ENCODE results near the gene GRAMD1B. TPM values are rescaled to one million over a fixed set of nuclear protein-coding genes. Genes with fewer than 3 reads are reported as not detected.
A peak's percentile ranks its signal among the peaks of the same experiment; 100 is the strongest.

The GRAMD1B gene
- total RNA-seq, 2 donors from 2014 or later = 0.66 to 3.4 TPM

- Histone ChIP-seq H3K27ac (no peak overlapping the region), H3K9me3 (no peaks in the 10 kb centered on the region), H3K4me1 (no peaks in the 10 kb centered on the region), H3K27me3 (no peaks in the 10 kb centered on the region), H3K4me3 (no peak overlapping the region), H3K36me3 (replicated peaks in 1 of 2; ENCODE audit: insufficient read depth in 1 of 2, low read depth in 2 of 2) (no peaks in the 10 kb centered on the region)
- WGBS, 2 donors = 80 to 81% methylated on average over 11 of the region's 11 CpGs
- peak; percentile 62 for ATAC-seq
- DNase-seq = peak in 3 of 4 donors; percentile 30 to 41 (median 35)
- intact Hi-C loops (cut with DNase I) = no loop called here
- TF ChIP-seq CTCF (IDR thresholded peaks at IDR 0.05) (no peak), POLR2A (IDR thresholded peaks at IDR 0.05) (no peak)
Observed at GRCh38 chr11:123616505-123617198, 186.6 kb downstream of the GRAMD1B start.

DNA sequence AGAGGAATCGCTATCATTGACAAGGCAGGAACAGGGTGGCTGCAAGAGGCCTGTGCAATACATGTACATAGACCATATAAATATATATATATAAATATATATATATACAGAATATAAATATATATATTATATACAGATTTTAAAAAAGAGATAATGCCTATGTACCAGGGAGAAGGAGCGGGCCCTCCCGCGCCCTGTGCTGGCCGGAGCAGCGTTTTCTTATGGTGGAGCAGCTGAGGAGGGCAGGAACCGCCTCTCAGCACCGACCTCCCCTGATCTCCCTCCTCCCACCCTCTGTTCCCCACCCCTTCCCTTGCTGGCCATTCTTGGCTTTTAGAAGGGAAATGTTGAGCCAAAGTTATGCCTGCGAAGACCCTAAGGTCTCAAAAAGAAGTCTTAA is 192.5 kb downstream of the GRAMD1B start:
- no peak overlapping the region for H3K27ac ChIP-seq
- intact Hi-C loops (cut with DNase I) = no loop called here
- H3K4me3 ChIP-seq = no peak overlapping the region
- no peaks in the 10 kb centered on the region for H3K4me1 ChIP-seq
- no peaks in the 10 kb centered on the region for H3K36me3 ChIP-seq (replicated peaks in 1 of 2; ENCODE audit: insufficient read depth in 1 of 2, low read depth in 2 of 2)
- H3K27me3 ChIP-seq = no peaks in the 10 kb centered on the region
- H3K9me3 ChIP-seq = no peaks in the 10 kb centered on the region
- DNase-seq (no peak), ATAC-seq (no peak)
- WGBS, 2 donors = 91 to 94% methylated on average over 9 of the region's 9 CpGs
- TF ChIP-seq CTCF (IDR thresholded peaks at IDR 0.05) = no peak
- no peak for TF ChIP-seq POLR2A (IDR thresholded peaks at IDR 0.05)

DNA sequence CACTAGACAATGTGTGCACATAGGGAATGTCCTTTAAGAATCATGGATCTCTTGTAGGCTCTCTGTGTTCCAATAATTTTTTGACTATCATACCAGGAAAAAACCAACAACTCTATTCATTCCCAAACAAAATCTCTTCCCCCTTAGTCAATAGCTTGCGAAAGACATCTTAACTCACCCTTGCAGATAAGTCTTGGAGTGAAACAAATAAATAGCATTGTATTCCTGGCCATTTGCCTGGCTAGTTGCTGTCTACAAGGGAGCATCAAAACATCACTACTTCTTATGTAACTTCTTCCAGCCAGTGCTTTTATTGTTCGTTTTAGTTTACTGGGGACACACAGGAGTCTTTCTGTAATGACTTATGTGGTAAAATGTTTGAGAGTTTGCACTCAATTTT is 194.9 kb downstream of the GRAMD1B start:
- H3K9me3 ChIP-seq = no peaks in the 10 kb centered on the region
- intact Hi-C loops (cut with DNase I) = no loop called here
- ATAC-seq (no peak), DNase-seq (no peak)
- H3K36me3 ChIP-seq (replicated peaks in 1 of 2; ENCODE audit: insufficient read depth in 1 of 2, low read depth in 2 of 2) = no peaks in the 10 kb centered on the region
- no peaks in the 10 kb centered on the region for H3K4me1 ChIP-seq
- 64 to 69% methylated on average over 2 of the region's 2 CpGs for WGBS, 2 donors
- no peak overlapping the region for H3K4me3 ChIP-seq
- no peak overlapping the region for H3K27ac ChIP-seq
- no peaks in the 10 kb centered on the region for H3K27me3 ChIP-seq
- TF ChIP-seq POLR2A (IDR thresholded peaks at IDR 0.05) (no peak), CTCF (IDR thresholded peaks at IDR 0.05) (no peak)

GRCh38 chr11:123628936-123629683 is 199.0 kb downstream of the GRAMD1B start:
- whole genome bisulfite sequencing, 2 donors = 46 to 65% methylated on average over 8 to 10 of the region's 10 CpGs
- no peaks in the 10 kb centered on the region for H3K36me3 ChIP-seq (replicated peaks in 1 of 2; ENCODE audit: insufficient read depth in 1 of 2, low read depth in 2 of 2)
- ATAC-seq = peak; percentile 48
- H3K9me3 ChIP-seq = no peaks in the 10 kb centered on the region
- no peaks in the 10 kb centered on the region for H3K27me3 ChIP-seq
- no peaks in the 10 kb centered on the region for H3K4me1 ChIP-seq
- H3K27ac ChIP-seq = no peak overlapping the region
- intact Hi-C loops (cut with DNase I) = no loop called here
- H3K4me3 ChIP-seq = no peak overlapping the region
- DNase-seq = peak; percentile 33 to 51 (median 37)
- TF ChIP-seq POLR2A (IDR thresholded peaks at IDR 0.05) (no peak), CTCF (IDR thresholded peaks at IDR 0.05) (no peak)
